SK-N-SH (cell line): ENCODE data around the gene USP34. TPM values are rescaled to one million over a fixed set of nuclear protein-coding genes. Genes with fewer than 3 reads are reported as not detected.

ENCODE experiments used
- CTCF ChIA-PET: fragments of 300-600, 350-600 bp; formaldehyde crosslinking; extraction: SDS; loops from one replicate; lab custom pipeline; 2021; lab: Yijun Ruan, JAX
- POLR2A ChIA-PET: fragments of 350-600 bp; sonication (Branson Sonifier 250); formaldehyde crosslinking; extraction: SDS; loops from one replicate; lab custom pipeline; 2020; ENCODE audit warnings: antibody characterized with exemption, inconsistent platforms; lab: Yijun Ruan, JAX
- DNase-seq: peaks from one replicate; pipeline ENCODE4 v3.0.0; 2012
- H2AFZ ChIP-seq: fragments of 200-600 bp; sonication (generic); 2 replicates; pipeline ENCODE4 v1.8.1; 2016; ENCODE audit warnings: antibody characterized with exemption, mild to moderate bottlenecking, low read depth
- H3F3A ChIP-seq: fragments of 200-600 bp; sonication (generic); replicated peaks from 2 replicates; pipeline ENCODE3; 2016; ENCODE audit warnings: antibody characterized with exemption, mild to moderate bottlenecking; ENCODE audit not compliant: insufficient read depth
- H3K27ac ChIP-seq, 2 experiments: fragments of 200-500 bp in 1 of 2; fragments of 200-600 bp in 1 of 2; sonication (Bioruptor generic) in 1 of 2; sonication (generic), shearing (Covaris generic) in 1 of 2; 2 replicates each; pipeline versions ENCODE4 v1.5.1 to v1.6.1; 2014 to 2016; ENCODE audit warnings: low read depth in 2 of 2, inconsistent platforms in 1 of 2, low read length in 1 of 2, mild to moderate bottlenecking in 1 of 2, mixed read lengths in 1 of 2
- H3K27me3 ChIP-seq: fragments of 200-600 bp; sonication (generic), shearing (Covaris generic); 2 replicates; pipeline ENCODE4 v1.6.1; 2016; ENCODE audit warnings: mixed run types; ENCODE audit not compliant: insufficient read depth
- H3K36me3 ChIP-seq, 2 experiments: fragments of 200-500 bp in 1 of 2; fragments of 200-600 bp in 1 of 2; sonication (Bioruptor generic) in 1 of 2; sonication (generic) in 1 of 2; replicated peaks in 1 of 2; 2 replicates each; pipeline versions ENCODE3 to v1.5.1; 2014 to 2016; ENCODE audit warnings: low read length in 1 of 2, mild to moderate bottlenecking in 1 of 2; ENCODE audit not compliant: insufficient read depth in 2 of 2, control insufficient read depth in 1 of 2
- H3K4me1 ChIP-seq, 2 experiments: fragments of 200-500 bp in 1 of 2; fragments of 200-600 bp in 1 of 2; sonication (Bioruptor generic) in 1 of 2; sonication (generic), shearing (Covaris generic) in 1 of 2; 2 replicates each; pipeline versions ENCODE4 v1.5.1 to v1.6.1; 2014 to 2016; ENCODE audit warnings: low read depth in 1 of 2, low read length in 1 of 2, mixed run types in 1 of 2; ENCODE audit not compliant: insufficient read depth in 2 of 2, control insufficient read depth in 1 of 2
- H3K4me2 ChIP-seq: fragments of 200-600 bp; sonication (generic), shearing (Covaris generic); 2 replicates; pipeline ENCODE4 v1.6.1; 2017; ENCODE audit warnings: mixed run types
- H3K4me3 ChIP-seq, 2 experiments: fragments of 200-500 bp in 1 of 2; fragments of 200-600 bp in 1 of 2; sonication (Bioruptor generic) in 1 of 2; sonication (generic), shearing (Covaris generic) in 1 of 2; 2 replicates each; pipeline versions ENCODE4 v1.5.1 to v1.8.1; 2014 to 2016; ENCODE audit warnings: low read depth in 2 of 2, inconsistent platforms in 1 of 2, low read length in 1 of 2, mild to moderate bottlenecking in 1 of 2, mixed read lengths in 1 of 2, moderate library complexity in 1 of 2
- H3K79me2 ChIP-seq: fragments of 200-600 bp; sonication (generic); 2 replicates; pipeline ENCODE4 v1.8.1; 2017; ENCODE audit warnings: mild to moderate bottlenecking; ENCODE audit not compliant: insufficient read depth
- H3K9ac ChIP-seq: fragments of 200-600 bp; sonication (generic); 2 replicates; pipeline ENCODE4 v1.6.1; 2017; ENCODE audit warnings: mixed run types
- H3K9me2 ChIP-seq: fragments of 200-600 bp; sonication (generic); 2 replicates; pipeline ENCODE4 v1.6.1; 2017; ENCODE audit warnings: mixed run types
- H3K9me3 ChIP-seq: fragments of 200-600 bp; sonication (generic); 2 replicates; pipeline ENCODE4 v1.6.1; 2017; ENCODE audit warnings: mixed run types, mild to moderate bottlenecking, moderate library complexity
- H4K20me1 ChIP-seq: fragments of 200-600 bp; sonication (generic); 2 replicates; pipeline ENCODE4 v1.6.1; 2017; ENCODE audit warnings: mild to moderate bottlenecking, mixed run types; ENCODE audit not compliant: insufficient read depth
- CTCF ChIP-seq: fragments of 200-600 bp; sonication (generic); IDR thresholded peaks from 2 replicates; pipeline ENCODE4 v1.6.1; 2017; ENCODE audit warnings: antibody characterized with exemption, mild to moderate bottlenecking, moderate library complexity
- ELF1 ChIP-seq: IDR thresholded peaks from 2 replicates; pipeline ENCODE4 v1.4.0; 2012
- EZH2phosphoT487 ChIP-seq: fragments of 200-600 bp; sonication (generic); IDR thresholded peaks from 2 replicates; pipeline ENCODE4 v1.6.1; 2017; ENCODE audit warnings: low read depth, mixed run types, mild to moderate bottlenecking, antibody characterized with exemption, moderate library complexity, borderline replicate concordance
- FOSL2 ChIP-seq: IDR thresholded peaks from 2 replicates; pipeline ENCODE4 v1.4.0; 2012; ENCODE audit warnings: low read depth, mild to moderate bottlenecking, moderate library complexity, borderline replicate concordance
- FOXJ3 ChIP-seq: sonication (generic); formaldehyde crosslinking; IDR thresholded peaks from 2 replicates; pipeline ENCODE4 v1.5.1; 2020; ENCODE audit warnings: mild to moderate bottlenecking, missing genetic modification reagents
- MEF2A ChIP-seq: IDR thresholded peaks from 2 replicates; pipeline ENCODE4 v1.4.0; 2012; ENCODE audit warnings: low read depth, borderline replicate concordance
- MXI1 ChIP-seq: IDR thresholded peaks from 2 replicates; pipeline ENCODE4 v1.6.1; 2012; ENCODE audit warnings: mild to moderate bottlenecking, low read depth, low read length, improper control_type of control experiment
- NRF1 ChIP-seq: IDR thresholded peaks from 2 replicates; pipeline ENCODE4 v1.6.1; 2012; ENCODE audit warnings: low read depth, mild to moderate bottlenecking, low read length
- PBX3 ChIP-seq: IDR thresholded peaks from 2 replicates; pipeline ENCODE4; 2012
- RCOR1 ChIP-seq: fragments of 150-350 bp; IDR thresholded peaks from 2 replicates; pipeline ENCODE4 v1.6.1; 2017; ENCODE audit warnings: antibody characterized with exemption, low read length
- REST ChIP-seq: IDR thresholded peaks from 2 replicates; pipeline ENCODE4 v1.6.1; 2012; ENCODE audit warnings: mild to moderate bottlenecking, low read depth, low read length, moderate library complexity
- SIN3A ChIP-seq: IDR thresholded peaks from 2 replicates; pipeline ENCODE4 v1.6.1; 2012; ENCODE audit warnings: low read depth, mild to moderate bottlenecking, low read length, moderate library complexity, borderline replicate concordance
- SMC3 ChIP-seq: IDR thresholded peaks from 2 replicates; pipeline ENCODE4 v1.6.1; 2012; ENCODE audit warnings: low read depth, low read length, improper control_type of control experiment
- TEAD4 ChIP-seq: IDR thresholded peaks from 2 replicates; pipeline ENCODE4 v1.4.0; 2012; ENCODE audit warnings: mild to moderate bottlenecking, borderline replicate concordance; ENCODE audit not compliant: insufficient read depth
- USF1 ChIP-seq: IDR thresholded peaks from 2 replicates; pipeline ENCODE4 v1.4.0; 2012; ENCODE audit warnings: low read depth, borderline replicate concordance
- USF2 ChIP-seq: fragments of 150-350 bp; IDR thresholded peaks from 2 replicates; pipeline ENCODE4 v1.6.1; 2017; ENCODE audit warnings: antibody characterized with exemption, low read length, low read depth, borderline replicate concordance
- ZBTB33 ChIP-seq: IDR thresholded peaks from 2 replicates; pipeline ENCODE4 v1.4.0; 2012; ENCODE audit warnings: low read depth, borderline replicate concordance
- WGBS: methylation state at CpG from one replicate; pipeline ENCODE4 v1.1.6; 2017; ENCODE audit warnings: low lambda C conversion rate; 5-methylcytosine and 5-hydroxymethylcytosine counted together
- polyA plus RNA-seq, 3 experiments: library from polyadenylated mRNA; depleted of rRNA; stranded (reverse); fragments of >200 nt; gene quantifications; 2 replicates each; pipeline ENCODE4 v1.2.3, GENCODE V29; 2012

Gene USP34
- polyA plus RNA-seq, 1 of the 3 experiments (the other 2 are of a cell fraction), result 31.4 TPM

- no peak for DNase-seq
- Histone ChIP-seq H3F3A (peaks cover 17% of the 10 kb centered on the region), H3K27me3 (no peaks in the 10 kb centered on the region), H3K9me2 (no peaks in the 10 kb centered on the region), H3K9ac (no peak overlapping the region), H3K4me1 (no peaks in the 10 kb centered on the region), H3K79me2 (peaks cover 100% of the 10 kb centered on the region), H4K20me1 (peaks cover 83% of the 10 kb centered on the region), H3K4me3 (no peak overlapping the region), H3K36me3 (peaks cover 0 to 35% of the 10 kb centered on the region in 2 experiments), H2AFZ (no peak overlapping the region), H3K9me3 (no peaks in the 10 kb centered on the region), H3K4me2 (no peak overlapping the region), H3K27ac (no peak overlapping the region)
- 98% methylated on average over 9 of the region's 9 CpGs for whole genome bisulfite sequencing
- TF ChIP-seq ELF1 (no peak), NRF1 (no peak), MXI1 (no peak), ZBTB33 (no peak)
- ChIA-PET CTCF (no interaction called here), POLR2A (no interaction called here)
Observed at GRCh38 chr2:61451178-61451577, 19.7 kb downstream of the USP34 start.

GRCh38 chr2:61450144-61450543 lies 20.7 kb downstream of the USP34 start:
- no peak overlapping the region for H2AFZ ChIP-seq
- H3K4me3 ChIP-seq, result no peak overlapping the region
- peaks cover 73% of the 10 kb centered on the region for H4K20me1 ChIP-seq
- H3F3A ChIP-seq, result peaks cover 20% of the 10 kb centered on the region
- peaks cover 0 to 35% of the 10 kb centered on the region in 2 experiments for H3K36me3 ChIP-seq
- DNase-seq, result no peak
- no peak overlapping the region for H3K9ac ChIP-seq
- 92% methylated on average over 4 of the region's 4 CpGs for WGBS
- ChIA-PET POLR2A (no interaction called here), CTCF (no interaction called here)
- no peaks in the 10 kb centered on the region for H3K9me2 ChIP-seq
- peaks cover 100% of the 10 kb centered on the region for H3K79me2 ChIP-seq
- no peaks in the 10 kb centered on the region for H3K4me1 ChIP-seq
- no peak overlapping the region for H3K4me2 ChIP-seq
- no peak overlapping the region for H3K27ac ChIP-seq
- no peaks in the 10 kb centered on the region for H3K27me3 ChIP-seq
- no peaks in the 10 kb centered on the region for H3K9me3 ChIP-seq
- TF ChIP-seq CTCF (no peak), ELF1 (no peak), NRF1 (no peak), REST (no peak), FOSL2 (no peak), USF1 (no peak), FOXJ3 (CRISPR knock-in tag) (no peak), SMC3 (no peak), MEF2A (no peak), USF2 (no peak), TEAD4 (no peak), SIN3A (no peak), RCOR1 (no peak), EZH2phosphoT487 (no peak), PBX3 (no peak)
